ENCODE results near the gene MYO1H.
"Not testable (repeated sequence)": the region's sequence is repeated elsewhere in the genome, so short reads cannot be mapped to it uniquely, and the experiment has no call there.

Gene MYO1H, protein sequence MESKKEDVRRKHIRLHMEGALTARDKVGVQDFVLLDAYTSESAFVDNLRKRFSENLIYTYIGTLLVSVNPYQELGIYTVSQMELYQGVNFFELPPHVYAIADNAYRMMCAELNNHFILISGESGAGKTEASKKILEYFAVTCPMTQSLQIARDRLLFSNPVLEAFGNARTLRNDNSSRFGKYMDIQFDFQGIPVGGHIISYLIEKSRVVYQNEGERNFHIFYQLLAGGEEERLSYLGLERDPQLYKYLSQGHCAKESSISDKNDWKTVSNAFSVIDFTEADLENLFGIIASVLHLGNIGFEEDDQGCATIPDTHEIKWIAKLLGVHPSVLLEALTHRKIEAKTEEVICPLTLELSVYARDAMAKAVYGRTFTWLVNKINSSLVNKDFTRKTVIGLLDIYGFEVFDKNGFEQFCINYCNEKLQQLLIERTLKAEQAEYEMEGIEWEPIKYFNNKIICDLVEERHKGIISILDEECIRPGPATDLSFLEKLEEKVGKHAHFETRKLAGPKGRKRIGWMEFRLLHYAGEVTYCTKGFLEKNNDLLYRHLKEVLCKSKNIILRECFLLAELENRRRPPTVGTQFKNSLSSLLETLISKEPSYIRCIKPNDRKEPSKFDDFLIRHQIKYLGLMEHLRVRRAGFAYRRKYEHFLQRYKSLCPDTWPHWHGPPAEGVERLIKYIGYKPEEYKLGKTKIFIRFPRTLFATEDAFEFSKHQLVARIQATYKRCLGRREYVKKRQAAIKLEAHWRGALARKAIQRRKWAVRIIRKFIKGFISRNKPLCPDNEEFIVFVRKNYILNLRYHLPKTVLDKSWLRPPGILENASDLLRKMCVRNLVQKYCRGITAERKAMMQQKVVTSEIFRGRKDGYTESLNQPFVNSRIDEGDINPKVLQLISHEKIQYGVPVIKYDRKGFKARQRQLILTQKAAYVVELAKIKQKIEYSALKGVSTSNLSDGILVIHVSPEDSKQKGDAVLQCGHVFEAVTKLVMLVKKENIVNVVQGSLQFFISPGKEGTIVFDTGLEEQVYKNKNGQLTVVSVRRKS

DNA sequence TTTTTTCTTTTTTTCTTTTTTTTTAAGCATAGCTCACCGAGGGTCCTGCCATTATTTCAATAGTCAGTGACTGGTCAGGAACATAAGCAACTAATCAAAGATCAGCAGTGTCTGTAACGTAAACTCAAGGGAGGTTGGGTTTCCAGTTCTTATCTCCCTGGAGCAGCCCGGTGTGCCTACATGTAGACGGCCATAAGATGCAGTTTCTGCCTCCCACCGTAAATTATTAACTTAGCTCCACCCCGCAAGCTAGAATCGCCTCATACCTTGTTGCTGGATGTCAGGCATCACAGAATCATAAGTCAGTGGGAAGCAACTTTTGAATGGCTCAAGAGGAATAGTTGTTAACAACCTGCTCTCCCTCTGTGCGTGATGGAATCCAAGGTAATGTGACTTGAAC, at the start of gene MYO1H:
Gene MYO1H (plus strand): TSS at position 312 of the 400 bp plus-strand sequence. CDS start 61 bp downstream, at position 373.
- no peak for DNase-seq

DNA sequence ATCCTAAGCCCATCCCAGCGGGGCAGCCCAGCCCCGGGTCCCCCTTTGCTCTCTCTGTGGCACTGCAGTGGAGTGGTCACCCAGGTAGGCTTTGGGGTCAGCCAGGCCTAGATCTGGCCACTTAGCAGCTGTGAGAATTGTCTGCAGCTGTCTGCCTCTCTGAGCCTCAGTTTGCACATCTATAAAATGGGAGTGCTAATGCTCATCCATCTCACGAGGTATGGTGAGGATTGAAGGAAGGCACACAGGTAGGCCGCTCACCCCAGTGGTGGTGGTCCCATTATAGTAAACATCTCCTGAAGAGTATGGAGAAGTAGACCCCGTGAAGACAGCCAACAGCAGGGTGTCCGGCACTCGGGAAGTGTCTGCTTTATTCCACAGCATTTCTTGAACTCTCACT, 47.9 kb upstream of the MYO1H start:
- no peak for DNase-seq

DNA sequence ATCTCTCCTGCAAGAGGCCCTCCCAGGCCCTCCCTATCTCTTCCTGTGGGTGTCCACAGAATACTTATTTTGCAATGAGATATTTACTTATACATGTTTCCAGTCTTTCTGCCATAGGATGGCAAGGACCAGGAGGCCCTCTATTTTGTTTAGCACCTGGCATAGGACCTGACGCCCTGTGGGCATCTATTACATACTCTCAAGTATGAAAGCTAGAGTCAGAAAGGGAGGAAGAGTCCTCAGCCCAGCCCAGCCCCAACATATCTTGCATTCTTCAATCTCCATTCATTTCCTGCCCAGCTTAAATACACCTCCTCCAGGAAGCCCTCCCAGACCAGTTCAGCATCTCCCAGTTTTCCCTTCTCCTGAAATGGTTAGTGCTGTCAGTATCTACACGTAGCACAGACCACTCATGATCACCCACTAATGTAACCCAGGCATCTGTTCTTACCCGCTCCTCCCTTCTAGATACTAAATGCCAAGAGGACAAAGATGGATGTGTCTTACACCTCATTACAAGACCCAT, 46.0 kb upstream of the MYO1H start:
- no peak for DNase-seq

DNA sequence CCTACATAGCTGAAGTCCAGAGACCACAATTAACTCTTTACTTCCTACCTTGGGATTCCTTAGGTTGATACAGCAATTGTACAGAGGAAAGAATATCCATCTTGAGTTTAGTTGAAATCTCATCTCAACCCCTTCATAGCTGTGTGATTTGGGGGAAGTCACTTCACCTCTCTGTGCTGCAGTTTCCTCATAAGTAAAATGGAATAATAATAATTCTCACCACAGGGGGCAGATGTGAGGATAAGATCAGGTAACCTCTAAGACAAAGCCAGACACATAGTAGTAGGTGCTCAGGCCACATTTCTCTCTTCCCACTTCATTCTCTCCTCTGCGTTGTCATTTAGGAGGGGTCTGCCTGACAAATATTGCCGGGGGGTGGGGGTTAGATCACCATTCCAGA, 45.3 kb upstream of the MYO1H start:
- no peak for DNase-seq

DNA sequence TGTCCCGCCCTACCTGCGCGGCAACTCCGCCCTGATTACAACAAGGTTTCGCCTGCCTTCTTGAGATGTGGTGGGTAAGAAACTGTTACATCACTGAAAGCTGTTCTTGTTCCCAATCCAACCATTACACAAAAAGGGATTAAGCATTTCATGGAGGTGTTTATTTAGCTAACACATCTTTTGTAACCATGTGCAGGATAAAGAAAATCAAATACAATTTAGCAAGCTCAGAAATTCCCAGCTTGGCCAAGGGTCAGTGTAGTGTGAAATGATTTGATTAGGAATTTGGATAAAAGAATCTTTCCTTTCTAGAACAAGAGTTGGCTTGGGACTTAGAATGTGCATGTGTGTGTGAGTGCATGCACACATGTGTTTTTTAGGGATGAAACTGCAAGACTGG, 44.9 kb upstream of the MYO1H start:
- DNase-seq = no peak

DNA sequence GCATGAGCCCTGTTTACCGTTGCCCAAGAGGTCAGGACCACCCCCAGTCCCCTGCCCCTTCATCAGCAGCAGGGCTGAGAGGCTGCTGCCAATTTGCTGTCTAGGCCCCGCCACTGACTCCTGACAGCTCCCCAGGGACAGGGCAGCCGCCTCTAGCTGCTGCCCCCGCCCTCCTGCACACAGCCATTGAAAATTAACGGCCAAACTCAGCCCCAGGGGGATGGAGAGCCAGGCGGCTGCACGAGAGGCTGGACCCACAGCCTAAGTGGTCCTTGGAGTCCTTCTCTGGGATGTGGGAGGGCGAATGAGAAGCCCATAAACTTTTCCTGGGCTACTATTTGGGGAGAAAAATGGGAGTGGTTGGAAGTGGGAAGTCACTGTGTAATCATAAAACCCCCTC, 43.2 kb upstream of the MYO1H start:
- DNase-seq = no peak

DNA sequence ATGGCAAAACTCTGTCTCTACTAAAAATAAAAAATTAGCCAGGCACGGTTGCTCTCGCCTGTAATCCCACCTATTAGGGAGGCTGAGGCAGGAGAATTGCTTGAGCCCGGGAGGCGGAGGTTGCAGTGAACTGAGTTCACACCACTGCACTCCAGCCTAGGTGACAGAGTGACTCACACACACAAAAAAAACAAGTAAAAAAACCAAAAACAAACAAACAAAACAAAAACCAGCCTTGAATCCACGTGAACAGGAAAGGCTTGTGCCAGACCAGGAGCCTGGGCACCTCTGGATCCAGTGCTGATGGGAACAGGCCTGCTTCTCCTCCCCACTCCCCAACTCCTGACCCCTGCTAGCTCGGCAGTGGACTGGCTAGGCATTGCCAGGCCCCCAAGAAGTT, 42.2 kb upstream of the MYO1H start:
- no peak for DNase-seq

DNA sequence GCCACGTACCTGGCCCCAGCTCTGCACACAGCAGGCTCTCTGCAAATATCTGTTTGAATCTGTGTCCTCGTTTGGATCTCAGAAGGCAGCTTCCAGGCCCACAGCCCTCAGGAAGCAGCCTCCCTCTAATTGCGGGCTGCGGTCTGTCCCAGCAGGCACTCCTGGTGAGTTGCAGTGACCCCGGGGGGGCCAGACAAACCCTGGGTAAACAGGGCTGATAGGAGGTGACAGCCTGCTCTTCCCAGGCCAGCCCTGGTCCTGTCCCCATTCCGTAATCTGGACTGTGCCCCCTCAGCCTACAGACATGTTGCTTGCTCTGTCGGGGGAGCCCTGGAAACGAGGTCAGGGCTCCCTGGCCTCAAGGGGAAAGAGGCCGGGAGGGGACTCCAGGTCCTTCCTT, 40.6 kb upstream of the MYO1H start:
- DNase-seq = no peak

DNA sequence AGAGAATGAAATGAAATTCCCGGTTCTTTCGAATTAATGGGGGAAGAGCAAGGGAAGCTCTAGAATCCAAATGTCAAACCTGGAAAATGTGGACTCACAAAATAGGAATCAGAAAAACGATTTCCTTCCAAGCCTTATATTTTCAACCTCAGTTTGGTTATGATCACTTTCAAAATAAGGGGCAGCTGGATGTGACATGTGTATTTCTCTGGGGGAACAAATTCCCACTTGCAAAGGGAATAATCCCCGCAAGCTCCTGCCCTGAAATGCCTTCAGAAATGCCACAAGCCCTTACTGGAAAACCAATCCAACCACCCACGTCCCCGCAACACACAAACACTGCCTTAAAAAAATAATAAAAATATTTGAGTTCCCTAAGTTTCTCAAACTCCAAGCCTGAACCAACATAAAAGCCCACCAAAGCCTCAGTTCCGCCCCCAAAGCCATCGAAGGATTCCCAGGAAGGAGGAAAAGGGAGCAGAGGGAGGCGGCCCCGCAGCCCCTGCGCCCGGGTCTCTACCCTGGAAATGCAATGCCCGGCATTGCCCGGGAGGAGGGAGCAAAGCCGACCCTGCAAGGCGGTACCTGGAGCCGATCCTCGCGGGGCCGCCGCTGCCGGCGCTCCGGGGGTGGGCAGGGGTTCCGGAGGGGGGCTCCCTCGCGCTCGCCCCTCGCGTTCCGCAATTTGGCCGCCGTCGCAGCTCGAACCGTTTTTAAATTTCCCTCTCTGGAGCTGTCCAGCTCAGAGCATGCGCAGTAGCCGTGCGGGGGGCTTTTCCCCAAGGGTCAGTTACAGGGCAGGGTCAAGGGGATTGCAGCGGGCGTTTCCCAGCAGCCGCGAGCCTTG, 38.9 kb upstream of the MYO1H start, which contains the start of gene FOXN4:
Gene FOXN4 (minus strand): TSS at position 751 of the 847 bp plus-strand sequence. CDS start 963 bp downstream, outside the sequence.
- DNase-seq = no peak

DNA sequence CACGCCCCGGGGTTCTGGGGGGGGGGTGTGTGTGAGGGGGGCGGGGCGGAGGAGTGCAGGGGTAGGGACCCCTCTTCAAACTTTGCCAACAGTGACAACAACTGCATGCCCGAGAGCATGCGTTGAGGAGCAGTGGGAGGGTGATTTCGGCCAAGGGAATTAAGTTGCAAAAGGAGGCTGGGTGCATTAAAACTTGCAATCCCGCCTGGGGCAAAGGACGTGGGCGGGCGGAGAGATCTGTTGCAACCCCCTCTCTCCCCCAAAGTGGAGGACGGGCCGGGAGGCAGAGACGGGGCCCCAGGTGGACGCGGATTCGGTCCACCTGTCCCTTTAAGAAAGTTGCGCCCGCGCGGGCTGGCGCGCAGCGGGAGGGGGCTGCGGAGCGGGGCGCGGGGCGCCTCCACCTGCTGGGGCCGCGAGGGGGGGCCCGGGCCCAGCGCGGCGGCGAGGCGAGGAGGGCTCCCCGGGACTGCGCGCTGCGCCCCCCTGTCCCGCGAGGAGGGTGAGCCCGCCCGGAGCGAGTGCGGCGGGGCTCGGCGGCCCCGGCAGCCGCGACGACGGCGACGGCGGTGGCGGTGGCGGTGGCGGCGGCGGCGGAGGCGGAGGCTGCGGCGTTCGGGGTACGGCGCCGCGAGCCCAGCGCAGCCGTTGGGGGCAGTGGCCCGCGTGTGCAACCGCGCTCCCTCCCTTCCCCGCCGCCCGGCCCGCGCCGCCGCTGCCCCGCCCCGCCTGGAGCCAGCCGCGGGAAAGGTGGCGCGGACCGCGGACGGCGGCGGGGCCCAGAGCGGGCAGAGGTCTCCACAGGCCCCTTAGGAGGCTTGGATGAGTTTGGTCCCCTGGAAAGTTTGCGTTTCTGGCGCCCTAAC, 38.1 kb upstream of the MYO1H start:
- DNase-seq = peak; percentile 9

DNA sequence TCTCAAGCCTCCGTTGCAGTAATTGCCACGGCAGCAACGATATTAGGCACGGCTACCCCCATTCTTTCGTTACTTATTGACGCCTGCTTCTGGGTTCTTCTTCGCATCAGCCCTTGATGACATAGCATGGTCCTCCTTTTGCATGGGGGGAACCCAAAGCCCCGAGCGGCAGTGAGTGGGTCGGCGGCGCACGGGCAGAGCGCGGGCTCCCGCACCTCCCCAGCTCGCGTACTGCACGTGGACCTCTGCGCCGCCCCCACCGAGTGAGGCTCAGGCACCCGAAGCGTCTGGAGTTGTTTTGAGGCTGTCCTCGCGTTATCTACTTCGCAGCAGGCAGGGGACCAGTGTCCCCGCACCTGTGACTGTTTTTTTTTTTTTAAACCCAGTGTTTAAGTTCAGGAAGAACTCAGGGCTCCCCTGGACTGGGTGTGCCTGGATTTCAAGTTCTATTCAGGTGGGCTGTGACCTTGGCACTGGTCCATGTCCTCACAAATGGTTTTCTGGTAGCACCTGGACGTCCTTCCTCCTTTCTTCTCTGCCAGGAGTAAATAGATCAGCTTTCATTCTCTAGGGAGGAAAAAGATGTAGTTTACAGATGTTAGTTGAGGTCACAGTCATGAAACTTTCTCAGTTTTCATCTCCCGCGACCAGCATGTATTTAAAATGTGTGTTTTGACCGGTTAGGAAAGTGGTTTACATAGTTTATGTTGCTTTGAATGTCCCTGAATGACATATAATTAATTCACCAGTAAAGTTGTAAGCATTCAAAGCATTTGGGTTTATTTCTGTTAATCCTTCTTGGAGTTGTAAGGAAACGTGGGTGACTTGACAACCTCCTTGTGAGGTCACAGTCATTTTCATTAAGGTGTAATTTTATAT, 37.2 kb upstream of the MYO1H start:
- peak; percentile 10 to 18 for DNase-seq

DNA sequence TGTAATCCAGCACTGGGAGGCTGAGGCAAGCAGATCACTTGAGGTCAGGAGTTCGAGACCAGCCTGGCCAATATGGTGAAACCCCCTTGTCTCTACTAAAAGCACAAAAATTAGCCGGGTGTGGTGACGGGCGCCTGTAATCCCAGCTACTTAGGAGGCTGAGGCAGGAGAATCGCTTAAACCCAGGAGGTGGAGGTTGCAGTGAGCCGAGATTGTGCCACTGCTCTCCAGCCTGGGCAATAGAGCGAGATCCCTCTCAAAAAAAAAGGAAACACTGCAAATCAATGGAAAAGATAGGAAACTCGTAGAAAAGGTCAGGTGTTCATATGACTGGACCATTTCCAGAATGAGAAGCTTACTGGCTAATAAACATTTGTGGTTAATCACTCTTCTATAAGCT, 26.4 kb upstream of the MYO1H start:
- DNase-seq = not testable (repeated sequence)

DNA sequence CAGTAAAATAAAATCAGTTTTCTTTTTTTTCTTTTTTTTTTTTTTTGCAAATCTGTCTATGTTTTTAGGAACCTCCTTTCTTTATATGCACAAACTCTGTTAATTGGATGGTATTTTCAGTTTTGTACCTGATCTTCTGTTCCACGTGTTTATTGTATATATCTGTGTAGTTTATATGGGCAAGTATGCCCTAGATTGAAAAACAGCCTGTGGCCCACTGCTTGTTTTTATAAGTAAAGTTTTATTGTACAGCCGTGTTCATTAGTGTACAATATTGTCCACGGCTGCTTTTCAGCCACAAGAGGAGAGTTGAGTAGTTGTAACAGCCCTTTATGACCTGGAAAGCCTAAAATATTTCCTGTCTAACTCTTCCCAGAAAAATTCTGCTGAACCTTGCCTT, 18.7 kb upstream of the MYO1H start:
- DNase-seq = no peak

DNA sequence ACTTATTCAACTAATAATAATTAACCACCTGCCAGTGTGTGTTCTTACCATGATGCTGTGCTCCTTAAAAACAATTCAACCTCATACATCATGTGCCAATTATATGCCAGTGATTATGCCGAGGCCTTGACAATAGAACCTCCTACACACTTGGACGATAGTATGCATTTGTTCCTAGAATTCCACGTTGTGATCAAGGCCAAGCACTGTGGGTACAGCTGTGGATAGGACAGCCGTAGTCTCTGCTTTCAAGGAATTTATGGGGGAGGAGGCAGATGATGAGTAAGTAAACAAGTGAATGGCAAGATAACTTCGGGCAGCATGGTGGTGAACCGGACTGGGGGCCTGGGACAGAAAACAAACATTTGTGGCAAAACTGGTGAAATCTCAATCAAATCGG, 18.0 kb upstream of the MYO1H start:
- DNase-seq = no peak

DNA sequence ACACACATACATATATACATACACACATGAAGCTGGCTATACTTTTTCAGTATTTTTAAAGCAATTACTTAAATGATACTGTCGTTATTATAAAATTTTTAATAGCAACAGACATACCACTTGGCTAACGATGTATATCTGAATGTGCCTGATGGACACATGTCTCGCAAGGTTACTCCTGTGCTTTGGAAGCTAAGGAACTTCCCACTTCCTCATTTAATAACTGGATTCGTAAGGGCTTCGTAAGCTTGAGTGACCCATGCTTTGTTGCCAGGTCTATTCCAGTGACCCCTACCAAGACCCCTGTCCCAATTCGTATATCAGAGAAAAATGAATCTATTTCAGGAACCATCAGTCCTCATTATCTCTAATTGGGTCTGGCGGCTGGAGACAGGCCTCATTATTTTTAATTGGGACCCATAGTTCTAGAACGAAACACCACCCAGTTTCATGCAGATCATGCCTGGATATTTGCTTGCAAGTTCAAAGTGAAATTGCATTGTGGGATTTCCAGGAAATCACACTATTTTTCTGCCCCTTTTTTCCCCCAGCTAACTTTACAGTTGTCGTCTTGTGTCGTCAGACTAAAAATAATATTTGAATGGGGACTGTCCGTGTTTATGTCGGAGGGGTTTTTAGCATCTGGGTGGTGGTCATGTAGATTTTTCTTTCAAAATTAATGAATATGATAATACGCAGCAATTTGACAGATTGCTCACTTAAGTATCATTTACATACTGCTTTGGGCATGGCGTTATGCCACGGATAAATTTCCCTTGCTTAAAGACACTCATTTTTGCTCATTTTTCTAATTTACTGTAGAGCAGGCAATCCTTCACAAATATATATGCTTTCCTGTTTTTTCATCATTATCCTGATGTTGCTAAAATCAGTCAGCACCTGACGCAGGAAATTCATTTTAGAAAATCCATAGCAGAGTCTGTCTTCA, 17.1 kb upstream of the MYO1H start:
- DNase-seq = no peak

DNA sequence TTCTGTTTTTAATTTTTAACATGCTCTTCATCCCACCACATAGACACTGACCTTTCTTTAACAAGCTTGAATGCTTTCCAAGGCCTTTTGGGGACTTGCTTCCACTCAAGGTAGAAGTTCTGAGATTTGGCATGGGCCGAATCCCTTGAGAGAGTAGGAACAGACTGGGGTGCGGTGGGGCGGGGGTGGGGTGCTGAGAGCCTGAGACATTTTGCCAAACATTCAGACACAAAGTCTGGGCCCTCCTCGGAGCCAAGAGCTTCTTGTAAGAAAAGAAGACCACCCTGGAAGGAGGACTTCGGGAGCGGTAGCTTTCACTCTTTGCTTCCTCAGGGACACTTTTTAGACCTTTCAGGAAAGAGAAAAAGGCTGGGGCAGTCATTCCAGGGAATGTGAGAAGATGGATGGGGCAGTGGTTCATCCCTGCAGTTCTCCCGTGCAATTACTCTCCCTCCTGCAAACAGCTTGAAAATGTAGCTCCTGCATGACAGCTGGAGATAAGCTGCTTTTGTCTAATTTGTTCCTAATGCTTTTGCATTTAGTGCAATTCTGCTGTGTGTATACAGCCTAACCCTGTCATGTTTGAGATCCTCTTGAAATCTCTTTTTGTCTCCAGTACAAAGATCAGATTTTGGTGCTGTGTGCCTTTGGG, 16.3 kb upstream of the MYO1H start:
- no peak for DNase-seq

DNA sequence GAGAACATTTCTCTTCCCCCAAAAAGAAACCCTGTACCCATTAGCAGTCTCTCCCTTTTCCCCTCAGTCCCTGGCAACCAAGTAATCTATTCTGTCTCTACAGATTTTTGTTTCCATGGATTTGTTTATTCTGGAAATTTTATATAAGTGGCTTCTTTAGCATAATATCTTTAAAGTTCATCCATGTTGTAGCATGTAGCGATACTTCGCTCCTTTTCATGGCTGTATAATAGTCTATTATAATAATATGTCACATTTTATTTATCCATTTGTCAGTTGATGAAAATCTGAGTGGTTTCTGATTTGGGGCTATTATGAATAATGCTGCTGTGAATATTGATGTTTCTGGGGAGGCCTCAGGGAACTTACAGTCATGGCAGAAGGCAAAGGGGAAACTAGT, 12.8 kb upstream of the MYO1H start:
- DNase-seq = no peak

DNA sequence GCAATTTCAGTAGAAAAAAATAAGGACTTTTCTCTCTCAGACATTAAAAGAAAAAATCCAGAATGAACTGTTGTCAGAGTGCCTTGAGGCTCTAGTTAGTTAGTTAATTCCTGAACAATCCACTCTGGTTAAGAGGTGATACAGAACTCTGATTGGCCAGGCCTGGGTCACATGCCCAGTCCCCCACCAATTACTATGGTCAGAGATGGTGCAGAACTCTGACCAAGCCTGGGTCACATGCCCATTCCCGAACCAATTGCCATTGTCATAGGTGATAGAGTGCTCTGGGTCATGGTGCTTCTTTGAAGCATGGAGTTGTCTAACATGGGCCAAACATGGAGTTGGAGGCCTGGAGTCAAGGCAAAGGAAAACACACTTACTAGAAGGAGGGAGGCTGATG, 11.1 kb upstream of the MYO1H start:
- no peak for DNase-seq

DNA sequence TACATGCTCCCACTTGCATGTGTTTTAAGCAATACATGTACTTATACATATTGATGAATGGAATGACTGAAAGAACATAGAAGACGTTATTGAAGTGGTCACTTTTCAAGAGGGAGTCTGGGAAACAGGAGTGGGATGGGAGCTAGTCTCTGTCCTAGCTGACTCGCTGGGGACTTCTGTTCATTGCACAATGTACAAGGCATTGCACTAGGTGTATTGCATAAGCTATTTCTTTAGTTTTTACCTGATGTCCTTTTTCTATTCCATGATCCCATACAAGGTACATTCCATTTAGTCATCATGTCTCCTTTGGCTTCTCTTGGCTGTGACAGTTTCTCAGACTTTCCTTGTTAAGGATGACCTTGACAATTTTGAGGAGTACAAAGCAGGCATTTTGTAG, 4.0 kb upstream of the MYO1H start:
- no peak for DNase-seq

Measured in activated CD4-positive, alpha-beta T cell treated with anti-CD3 and anti-CD28 coated beads, Interleukin-2, amount 50 U/mL, for 48 hours (primary cell).